Astrocyte of the cerebellum (primary cell): Measurements from ENCODE around the gene PCYT2.
A peak's percentile ranks its signal among the peaks of the same experiment; 100 is the strongest.

Source experiments
- DNase-seq: peaks from one replicate; pipeline ENCODE4 v3.0.0-alpha.2; 2011; ENCODE audit warnings: low read depth
- H3K4me3 ChIP-seq: 2 replicates; pipeline ENCODE4 v1.5.1; 2011; ENCODE audit warnings: mild to moderate bottlenecking, low read depth, low read length, moderate library complexity
- in situ Hi-C: cut with HindIII; loops from 2 replicates; pipeline ENCODE4 v1.10.0; 2017; ENCODE audit warnings: low sequenced_read_pairs
- TF ChIP-seq, protein P1 (sequence below): IDR thresholded peaks from 2 replicates; pipeline ENCODE4 v1.5.1; 2012; ENCODE audit warnings: low read length, low read depth, moderate library complexity, mild to moderate bottlenecking; ENCODE audit errors: missing control alignments

Gene PCYT2

DNA sequence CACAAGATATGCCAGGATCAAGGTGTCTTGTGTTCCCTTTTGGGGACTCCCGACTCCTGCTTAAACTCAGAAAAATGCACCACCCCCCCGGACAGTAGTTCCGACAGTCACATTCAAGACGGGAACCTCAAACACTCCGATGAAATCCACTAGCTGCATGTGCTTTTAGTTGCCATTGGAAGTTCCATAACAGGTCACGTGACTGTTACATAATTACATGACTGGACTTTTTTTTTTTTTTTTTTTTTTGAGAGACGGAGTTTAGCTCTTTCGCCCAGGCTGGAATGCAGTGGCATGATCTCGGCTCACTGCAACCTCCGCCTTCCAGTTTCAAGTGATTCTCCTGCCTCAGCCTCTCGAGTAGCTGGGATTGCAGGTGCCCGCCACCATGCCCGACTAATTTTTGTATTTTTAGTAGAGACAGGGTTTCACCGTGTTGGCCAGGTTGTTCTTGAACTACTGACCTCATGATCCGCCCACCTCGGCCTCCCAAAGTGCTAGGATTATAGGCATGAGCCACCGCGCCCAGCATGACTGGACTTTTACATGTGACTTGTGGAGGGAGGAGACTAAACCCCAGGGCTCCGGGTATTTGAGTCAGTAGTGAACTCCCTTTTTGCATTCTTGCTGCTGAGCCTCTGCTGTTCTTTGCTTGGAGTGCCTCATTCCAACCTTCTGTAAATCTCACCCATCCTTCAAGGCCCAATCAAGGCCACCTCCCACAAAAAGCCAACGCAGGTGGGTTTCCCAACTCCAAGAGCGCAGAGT, 5.2 kb upstream of the PCYT2 start:
- peak overlapping the region; percentile 60 for H3K4me3 ChIP-seq
- in situ Hi-C loops = no loop called here
- no peak for DNase-seq
- TF ChIP-seq, protein P1, sequence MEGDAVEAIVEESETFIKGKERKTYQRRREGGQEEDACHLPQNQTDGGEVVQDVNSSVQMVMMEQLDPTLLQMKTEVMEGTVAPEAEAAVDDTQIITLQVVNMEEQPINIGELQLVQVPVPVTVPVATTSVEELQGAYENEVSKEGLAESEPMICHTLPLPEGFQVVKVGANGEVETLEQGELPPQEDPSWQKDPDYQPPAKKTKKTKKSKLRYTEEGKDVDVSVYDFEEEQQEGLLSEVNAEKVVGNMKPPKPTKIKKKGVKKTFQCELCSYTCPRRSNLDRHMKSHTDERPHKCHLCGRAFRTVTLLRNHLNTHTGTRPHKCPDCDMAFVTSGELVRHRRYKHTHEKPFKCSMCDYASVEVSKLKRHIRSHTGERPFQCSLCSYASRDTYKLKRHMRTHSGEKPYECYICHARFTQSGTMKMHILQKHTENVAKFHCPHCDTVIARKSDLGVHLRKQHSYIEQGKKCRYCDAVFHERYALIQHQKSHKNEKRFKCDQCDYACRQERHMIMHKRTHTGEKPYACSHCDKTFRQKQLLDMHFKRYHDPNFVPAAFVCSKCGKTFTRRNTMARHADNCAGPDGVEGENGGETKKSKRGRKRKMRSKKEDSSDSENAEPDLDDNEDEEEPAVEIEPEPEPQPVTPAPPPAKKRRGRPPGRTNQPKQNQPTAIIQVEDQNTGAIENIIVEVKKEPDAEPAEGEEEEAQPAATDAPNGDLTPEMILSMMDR = no peak

DNA sequence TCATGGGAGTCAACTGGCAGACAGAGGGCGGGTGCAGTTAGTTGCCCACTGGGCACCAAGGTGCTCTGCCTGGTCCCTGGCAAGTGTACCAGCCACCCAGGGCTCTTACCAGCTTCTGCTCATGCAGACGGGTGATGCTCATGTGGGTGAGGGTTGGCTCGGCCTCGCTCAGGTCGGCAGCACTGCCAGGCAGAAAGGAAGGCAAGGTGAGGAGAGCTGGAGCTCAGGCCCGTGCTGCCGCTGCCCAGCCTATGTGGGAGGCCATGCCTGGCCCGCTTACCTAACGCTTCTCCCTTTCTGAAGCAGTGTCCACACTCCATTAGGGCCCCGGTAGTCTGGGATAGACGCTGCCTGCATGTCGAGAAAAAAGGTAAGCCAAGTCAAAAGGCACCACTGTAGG, 4.1 kb upstream of the PCYT2 start:
- no peak for DNase-seq
- H3K4me3 ChIP-seq = no peak overlapping the region
- in situ Hi-C loops = no loop called here
- TF ChIP-seq, protein P1 = no peak

DNA sequence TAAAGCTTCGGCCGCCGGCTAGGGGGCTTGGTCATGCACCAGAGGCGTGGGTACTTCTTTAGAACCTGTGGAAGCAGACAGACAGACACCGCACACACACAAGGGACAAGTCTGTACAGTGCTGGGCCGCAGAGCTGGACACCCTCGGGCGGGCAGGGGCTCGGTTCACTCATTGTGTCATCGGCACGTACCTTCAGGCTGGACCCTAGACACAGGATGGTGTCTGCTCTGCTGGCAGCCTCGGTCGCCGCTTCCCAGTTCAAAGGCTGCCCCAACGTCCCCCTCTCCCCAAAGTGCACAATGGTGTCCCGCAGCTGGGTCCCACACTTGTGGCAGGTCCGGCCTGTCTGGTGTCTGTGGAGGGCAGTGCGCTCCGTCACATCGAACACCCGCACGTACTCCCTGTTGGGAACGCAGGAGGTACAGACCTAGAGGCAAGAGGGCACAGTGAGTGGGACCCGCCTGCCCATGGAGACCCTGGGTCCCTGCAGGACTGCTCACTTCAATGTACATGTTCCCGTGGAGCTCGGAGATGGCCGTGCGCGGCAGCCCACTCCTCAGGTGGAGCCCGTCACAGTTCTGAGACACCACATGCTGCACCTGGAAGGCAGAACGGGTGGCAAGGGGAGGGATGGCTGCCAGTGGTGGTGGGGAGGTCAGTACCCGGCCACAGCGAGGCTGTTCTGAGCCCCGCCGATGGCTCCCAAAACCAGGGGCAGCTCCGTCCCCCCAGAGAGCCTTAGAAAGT, 3.1 kb upstream of the PCYT2 start:
- in situ Hi-C loops = no loop called here
- H3K4me3 ChIP-seq = no peak overlapping the region
- TF ChIP-seq, protein P1 = no peak
- no peak for DNase-seq

DNA sequence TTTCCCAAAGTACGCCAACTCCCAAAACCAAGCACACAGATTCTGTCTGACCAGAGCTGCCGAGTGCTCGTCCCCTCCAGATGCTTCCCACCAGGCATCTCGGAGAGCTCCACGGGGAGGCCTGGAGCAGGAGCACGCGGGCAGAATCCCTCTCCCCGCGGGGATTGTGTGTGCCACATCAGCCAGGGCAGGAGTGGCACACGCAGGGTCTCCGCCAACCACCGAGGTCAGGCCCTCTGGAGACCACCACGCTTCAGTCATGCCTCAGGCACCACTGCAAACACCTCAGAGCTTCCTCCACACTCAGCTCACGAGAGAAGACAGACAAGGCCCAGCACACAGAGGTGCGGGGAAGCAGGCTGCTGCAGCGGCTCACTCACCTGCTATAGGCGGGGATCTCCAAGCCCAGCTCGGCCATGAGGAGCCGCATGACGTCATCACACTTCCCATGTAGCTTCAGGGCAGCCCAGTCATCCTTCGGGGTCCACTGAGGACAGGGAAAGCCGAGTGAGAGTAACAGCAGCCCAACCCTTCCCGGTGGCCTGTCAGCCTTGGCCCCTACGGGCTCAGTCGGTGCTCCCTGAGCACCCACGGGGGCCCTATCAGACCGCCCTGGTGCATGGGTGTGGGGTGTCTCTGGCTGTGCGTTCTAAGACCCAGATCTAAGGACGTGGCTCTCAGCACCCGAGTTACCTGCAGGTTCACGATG, 2.3 kb upstream of the PCYT2 start:
- TF ChIP-seq, protein P1 = no peak
- in situ Hi-C loops = no loop called here
- no peak for DNase-seq
- H3K4me3 ChIP-seq = no peak overlapping the region

DNA sequence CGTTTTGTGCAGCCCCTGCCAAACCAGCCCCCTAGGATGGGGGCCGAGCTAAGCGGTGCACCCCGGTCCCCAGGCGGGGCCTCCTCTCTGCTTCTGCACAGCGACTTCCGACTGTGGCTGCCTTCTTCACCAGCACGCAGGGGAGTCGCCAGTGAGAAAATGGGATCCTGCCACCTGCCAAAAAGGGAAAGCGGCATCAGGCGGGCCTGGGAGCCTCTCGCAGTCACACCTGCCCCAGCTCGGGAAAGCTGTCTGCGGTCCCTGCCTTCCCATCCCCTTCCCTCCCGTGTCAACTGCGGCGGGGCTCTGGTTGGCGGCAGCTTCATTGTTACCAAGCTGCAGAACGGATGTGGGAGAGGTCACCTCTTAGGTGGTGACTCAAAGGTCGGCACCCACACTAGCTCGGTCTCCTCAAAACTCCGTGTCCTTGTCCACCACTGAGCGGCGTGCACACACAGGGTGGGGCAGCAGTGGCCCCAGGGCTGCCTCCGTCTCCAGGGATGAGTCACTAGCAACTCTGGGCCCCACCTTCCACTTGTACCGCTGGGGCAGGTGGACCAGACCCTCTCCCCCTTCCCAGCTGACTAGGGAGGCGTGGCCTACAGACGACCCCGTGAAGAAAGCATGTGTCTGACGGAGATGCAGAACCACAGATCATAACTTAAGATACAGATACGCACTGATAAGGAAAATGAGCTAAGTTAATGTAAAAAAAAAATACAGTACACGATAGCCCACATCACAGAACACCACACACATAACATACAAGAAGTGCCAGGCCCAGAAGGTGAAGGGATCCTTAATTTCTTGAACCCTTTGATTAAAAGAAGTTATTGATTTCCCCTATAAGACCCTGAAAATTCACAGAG, 1.5 kb upstream of the PCYT2 start:
- in situ Hi-C loops = no loop called here
- no peak overlapping the region for H3K4me3 ChIP-seq

More for the DNA sequence above, 1.5 kb upstream of the PCYT2 start:
- DNase-seq = no peak
- TF ChIP-seq, protein P1 = no peak
